OCI-LY1 (cell line): ENCODE results near the gene DCUN1D4.

Source experiments
- EZH2 ChIP-seq: fragments of 200-600 bp; sonication (generic), shearing (Covaris generic); IDR thresholded peaks from 2 replicates; pipeline ENCODE4 v1.8.0; 2017; ENCODE audit warnings: borderline replicate concordance, mixed run types, mild to moderate bottlenecking, antibody characterized with exemption, low read length, moderate library complexity, mixed read lengths
- TF ChIP-seq, protein P1 (sequence below): fragments of 200-600 bp; sonication (generic), shearing (Covaris generic); IDR thresholded peaks from 2 replicates; pipeline ENCODE4 v1.5.1; 2017; ENCODE audit warnings: mild to moderate bottlenecking, antibody characterized with exemption, low read length, moderate library complexity, mixed read lengths

DNA sequence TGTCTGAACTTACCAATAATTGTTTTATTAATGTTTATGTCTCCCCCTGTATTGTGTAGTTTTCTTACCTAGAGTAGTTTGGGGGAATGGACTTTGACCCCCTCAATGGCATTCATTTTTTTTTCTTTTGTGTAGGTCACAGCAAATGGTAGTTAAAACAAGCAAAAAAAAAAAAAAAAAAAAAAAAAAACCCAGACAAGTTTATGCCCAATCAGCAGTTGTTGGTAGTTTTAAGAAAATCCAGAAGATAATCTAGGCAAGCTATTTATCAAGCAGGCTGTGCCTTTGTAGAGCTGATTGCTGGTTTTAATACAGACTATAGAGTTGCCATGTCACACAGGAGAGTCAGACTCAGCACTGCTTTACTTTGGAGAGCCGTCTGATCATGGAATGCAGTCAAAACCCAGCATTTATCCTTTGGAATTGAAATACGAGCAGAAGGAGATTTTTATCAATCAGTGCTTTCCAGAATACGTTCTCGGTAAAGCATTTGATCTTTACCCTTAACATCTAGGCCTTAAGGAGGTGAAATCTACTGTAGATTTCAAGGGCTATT lies 16.6 kb downstream of the DCUN1D4 start:
- TF ChIP-seq EZH2 = no peak
- TF ChIP-seq, protein P1, sequence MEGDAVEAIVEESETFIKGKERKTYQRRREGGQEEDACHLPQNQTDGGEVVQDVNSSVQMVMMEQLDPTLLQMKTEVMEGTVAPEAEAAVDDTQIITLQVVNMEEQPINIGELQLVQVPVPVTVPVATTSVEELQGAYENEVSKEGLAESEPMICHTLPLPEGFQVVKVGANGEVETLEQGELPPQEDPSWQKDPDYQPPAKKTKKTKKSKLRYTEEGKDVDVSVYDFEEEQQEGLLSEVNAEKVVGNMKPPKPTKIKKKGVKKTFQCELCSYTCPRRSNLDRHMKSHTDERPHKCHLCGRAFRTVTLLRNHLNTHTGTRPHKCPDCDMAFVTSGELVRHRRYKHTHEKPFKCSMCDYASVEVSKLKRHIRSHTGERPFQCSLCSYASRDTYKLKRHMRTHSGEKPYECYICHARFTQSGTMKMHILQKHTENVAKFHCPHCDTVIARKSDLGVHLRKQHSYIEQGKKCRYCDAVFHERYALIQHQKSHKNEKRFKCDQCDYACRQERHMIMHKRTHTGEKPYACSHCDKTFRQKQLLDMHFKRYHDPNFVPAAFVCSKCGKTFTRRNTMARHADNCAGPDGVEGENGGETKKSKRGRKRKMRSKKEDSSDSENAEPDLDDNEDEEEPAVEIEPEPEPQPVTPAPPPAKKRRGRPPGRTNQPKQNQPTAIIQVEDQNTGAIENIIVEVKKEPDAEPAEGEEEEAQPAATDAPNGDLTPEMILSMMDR = no peak
